ENCODE data around the gene MDN1. TPM values are rescaled to one million over a fixed set of nuclear protein-coding genes. Genes with fewer than 3 reads are reported as not detected.
A peak's percentile ranks its signal among the peaks of the same experiment; 100 is the strongest.
"Not testable (repeated sequence)": the region's sequence is repeated elsewhere in the genome, so short reads cannot be mapped to it uniquely, and the experiment has no call there.

The MDN1 gene, protein sequence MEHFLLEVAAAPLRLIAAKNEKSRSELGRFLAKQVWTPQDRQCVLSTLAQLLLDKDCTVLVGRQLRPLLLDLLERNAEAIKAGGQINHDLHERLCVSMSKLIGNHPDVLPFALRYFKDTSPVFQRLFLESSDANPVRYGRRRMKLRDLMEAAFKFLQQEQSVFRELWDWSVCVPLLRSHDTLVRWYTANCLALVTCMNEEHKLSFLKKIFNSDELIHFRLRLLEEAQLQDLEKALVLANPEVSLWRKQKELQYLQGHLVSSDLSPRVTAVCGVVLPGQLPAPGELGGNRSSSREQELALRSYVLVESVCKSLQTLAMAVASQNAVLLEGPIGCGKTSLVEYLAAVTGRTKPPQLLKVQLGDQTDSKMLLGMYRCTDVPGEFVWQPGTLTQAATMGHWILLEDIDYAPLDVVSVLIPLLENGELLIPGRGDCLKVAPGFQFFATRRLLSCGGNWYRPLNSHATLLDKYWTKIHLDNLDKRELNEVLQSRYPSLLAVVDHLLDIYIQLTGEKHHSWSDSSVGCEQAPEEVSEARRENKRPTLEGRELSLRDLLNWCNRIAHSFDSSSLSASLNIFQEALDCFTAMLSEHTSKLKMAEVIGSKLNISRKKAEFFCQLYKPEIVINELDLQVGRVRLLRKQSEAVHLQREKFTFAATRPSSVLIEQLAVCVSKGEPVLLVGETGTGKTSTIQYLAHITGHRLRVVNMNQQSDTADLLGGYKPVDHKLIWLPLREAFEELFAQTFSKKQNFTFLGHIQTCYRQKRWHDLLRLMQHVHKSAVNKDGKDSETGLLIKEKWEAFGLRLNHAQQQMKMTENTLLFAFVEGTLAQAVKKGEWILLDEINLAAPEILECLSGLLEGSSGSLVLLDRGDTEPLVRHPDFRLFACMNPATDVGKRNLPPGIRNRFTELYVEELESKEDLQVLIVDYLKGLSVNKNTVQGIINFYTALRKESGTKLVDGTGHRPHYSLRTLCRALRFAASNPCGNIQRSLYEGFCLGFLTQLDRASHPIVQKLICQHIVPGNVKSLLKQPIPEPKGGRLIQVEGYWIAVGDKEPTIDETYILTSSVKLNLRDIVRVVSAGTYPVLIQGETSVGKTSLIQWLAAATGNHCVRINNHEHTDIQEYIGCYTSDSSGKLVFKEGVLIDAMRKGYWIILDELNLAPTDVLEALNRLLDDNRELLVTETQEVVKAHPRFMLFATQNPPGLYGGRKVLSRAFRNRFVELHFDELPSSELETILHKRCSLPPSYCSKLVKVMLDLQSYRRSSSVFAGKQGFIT (N-terminal part only)
- polyA plus RNA-seq (2012; ENCODE audit: insufficient read depth, insufficient read length) = 22.0 TPM

DNA sequence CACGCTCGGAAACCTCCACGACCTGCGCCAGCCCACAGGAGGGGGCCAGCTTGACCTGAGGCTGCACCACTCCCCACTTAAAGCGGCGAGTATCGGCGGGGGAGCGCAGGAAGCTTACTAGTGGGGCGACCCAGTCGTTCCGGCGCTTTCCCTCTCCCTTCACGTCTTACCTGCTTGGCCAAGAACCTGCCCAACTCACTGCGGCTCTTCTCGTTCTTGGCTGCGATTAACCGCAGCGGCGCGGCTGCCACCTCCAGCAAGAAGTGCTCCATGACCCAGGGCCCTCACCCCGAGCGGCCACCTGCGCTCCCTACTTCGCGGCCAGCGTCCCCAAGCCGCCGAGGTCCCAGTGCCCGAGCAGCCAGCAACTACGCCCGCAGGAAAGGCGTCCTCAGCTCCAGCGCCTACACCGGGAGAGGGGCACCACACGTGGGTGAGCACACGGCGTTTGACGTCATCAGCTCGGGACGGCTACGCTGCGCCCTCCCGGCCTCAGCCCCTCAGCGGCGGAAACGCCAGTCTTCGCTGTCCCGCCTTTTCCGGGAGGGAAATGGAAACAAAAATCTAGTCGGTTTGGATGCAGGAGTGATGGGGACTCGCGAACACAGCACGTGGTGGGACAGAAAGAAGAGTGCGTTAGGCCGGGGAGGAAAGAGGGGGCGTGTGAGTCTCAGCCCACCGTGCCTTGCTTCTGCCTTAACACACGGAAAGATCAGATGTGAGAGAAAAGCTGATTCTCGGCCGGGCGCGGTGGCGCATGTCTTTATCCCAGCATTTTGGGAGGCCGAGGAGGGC lies at the start of gene MDN1:
Gene MDN1, minus strand, starts transcription at position 459 of the 795 bp plus-strand sequence. Its CDS starts 187 bp downstream, at position 272.
- peak; percentile 94 for DNase-seq (ENCODE audit: low read depth, low spot score)

DNA sequence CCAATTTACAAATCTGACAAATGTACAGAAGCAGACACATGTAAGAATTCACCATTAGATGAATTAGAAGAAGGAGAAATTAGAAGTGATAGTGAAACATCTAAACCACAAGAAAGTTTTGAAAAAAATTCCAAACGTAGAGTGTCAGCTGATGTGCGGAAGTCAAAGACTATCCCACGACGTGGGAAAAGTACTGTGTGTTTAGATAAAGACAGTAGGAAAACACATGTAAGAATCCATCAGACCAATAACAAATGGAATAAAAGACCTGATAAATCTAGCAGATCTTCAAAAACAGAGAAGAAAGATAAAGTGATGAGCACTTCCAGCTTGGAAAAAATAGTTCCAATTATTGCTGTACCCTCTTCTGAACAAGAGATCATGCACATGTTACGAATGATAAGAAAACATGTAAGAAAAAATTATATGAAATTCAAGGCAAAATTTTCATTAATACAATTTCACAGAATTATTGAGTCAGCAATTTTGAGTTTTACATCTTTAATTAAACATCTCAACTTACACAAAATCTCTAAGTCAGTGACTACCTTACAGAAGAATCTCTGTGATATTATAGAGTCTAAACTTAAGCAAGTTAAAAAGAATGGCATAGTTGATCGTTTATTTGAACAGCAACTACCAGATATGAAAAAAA lies 46.6 kb upstream of the MDN1 start:
- no peak for DNase-seq (ENCODE audit: low read depth, low spot score)
- no peak overlapping the region for H3K4me3 ChIP-seq (ENCODE audit: low read length)

More for the DNA sequence above, at the start of gene MDN1:
- peak within 1 kb of the TSS; percentile 95 for H3K4me3 ChIP-seq (ENCODE audit: low read length)

DNA sequence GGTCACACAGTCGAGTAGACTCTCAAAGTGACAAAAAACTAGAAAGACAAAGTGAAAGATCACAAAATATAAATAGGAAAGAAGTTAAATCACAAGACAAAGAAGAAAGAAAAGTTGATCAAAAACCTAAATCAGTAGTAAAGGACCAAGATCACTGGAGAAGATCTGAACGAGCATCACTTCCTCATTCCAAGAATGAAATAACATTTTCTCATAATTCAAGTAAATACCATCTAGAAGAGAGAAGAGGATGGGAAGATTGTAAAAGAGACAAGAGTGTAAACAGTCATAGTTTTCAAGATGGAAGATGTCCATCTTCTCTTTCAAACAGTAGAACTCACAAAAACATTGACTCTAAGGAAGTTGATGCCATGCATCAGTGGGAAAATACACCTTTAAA lies 43.1 kb upstream of the MDN1 start:
- DNase-seq (ENCODE audit: low read depth, low spot score) = no peak
- H3K4me3 ChIP-seq (ENCODE audit: low read length) = no peak overlapping the region

DNA sequence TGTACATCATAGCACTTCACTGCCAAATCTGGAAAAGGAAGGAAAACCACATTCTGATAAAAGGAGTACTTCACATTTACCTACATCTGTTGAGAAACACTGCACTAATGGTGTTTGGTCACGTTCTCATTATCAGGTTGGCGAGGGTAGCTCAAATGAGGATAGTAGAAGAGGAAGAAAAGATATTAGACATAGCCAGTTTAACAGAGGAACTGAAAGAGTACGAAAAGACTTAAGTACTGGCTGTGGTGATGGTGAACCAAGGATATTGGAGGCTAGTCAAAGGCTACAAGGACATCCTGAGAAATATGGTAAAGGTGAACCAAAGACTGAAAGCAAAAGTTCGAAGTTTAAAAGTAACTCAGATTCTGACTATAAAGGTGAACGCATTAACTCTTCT lies 42.7 kb upstream of the MDN1 start:
- H3K4me3 ChIP-seq (ENCODE audit: low read length) = no peak overlapping the region
- DNase-seq (ENCODE audit: low read depth, low spot score) = peak; percentile 14

DNA sequence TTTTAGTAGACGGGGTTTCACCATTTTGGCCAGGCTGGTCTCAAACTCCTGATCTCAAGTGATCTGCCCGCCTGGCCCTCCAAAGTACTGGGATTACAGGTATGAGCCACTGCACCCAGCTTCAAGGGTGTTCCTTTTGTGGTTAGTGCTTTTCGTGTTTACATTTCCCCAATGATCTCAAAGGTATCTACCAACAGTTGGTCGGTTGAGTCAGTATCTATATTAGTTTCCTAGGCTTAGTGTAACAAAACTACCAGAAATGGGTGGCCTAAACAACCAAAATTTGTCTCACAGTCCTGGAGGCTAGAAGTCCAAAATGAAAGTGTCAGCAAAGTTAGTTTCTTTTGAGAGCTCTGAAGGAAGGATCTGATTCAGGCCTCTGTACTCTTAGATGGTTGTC lies 40.1 kb upstream of the MDN1 start:
- DNase-seq (ENCODE audit: low read depth, low spot score) = no peak
- H3K4me3 ChIP-seq (ENCODE audit: low read length) = no peak overlapping the region

DNA sequence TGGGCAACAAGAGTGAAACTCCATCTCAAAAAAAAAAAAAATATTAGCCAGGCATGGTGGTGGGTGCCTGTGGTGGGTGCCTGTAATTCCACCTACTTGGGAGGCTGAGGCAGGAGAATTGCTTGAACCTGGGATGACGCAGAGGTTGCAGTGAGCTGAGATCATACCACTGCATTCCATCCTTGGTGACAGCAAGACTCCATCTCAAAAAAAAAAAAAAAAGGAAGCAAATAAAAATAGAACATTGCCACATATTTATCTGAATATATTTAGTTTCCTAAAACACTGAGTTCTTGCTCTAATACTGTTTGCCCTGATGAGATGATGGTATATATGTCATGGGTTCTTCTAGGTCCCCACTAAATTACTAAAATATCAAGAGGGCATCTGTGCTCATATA lies 38.4 kb upstream of the MDN1 start:
- H3K4me3 ChIP-seq (ENCODE audit: low read length) = no peak overlapping the region
- DNase-seq (ENCODE audit: low read depth, low spot score) = no peak

DNA sequence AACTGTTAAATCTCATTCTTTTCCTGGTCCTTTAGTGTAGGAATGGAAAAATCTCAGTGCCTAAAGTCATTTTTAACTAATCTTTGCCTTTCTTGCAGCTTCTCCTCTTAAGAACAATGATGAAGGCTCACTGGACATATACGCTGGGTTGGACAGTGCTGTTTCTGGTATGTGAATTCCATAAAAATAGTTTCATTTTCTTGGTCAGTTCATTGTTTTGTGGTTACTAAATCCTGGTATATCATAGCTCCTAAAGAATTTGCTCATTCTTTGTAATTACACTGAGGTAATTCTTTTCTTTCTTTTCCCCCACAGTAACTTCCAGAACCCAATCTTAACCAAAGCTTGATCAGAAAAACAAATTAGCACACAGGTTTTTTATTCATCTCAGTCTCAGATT lies 33.5 kb upstream of the MDN1 start:
- no peak for DNase-seq (ENCODE audit: low read depth, low spot score)
- no peak overlapping the region for H3K4me3 ChIP-seq (ENCODE audit: low read length)

DNA sequence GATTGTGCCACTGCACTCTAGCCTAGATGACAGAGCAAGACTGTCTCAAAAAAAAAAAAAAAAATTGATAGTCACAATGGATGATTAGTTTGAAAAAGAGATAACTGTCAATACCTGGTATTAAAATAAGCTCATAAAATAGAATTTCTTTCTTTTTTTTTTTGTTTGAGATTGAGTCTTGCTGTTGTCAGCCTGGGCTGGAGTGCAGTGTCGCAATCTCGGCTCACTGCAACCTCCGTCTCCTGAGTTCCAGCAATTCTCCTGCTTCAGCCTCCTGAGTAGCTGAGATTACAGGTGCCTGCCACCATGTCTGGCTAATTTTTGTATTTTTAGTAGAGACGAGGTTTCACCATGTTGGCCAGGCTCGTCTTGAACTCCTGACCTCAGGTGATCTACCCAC lies 27.9 kb upstream of the MDN1 start:
- H3K4me3 ChIP-seq (ENCODE audit: low read length); DNase-seq (ENCODE audit: low read depth, low spot score): not testable (repeated sequence)

DNA sequence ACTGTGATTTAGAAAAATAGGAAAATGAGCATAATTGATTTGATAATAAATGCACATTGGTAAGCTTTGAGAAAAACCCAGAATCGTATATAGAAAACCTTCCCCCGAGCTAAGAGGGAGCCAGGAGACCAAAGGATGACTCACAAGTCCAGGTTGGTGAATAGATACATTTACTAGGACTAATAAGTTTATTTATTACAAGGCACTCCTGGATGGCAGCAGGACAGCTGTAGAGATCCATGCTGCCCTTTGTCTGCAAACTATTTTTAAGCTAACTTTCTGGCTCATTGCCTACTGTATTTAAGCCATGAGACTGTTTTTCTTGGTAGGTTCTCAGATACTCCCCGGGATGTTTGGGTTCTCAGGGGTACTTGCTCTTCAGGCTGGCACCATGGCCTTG lies 23.5 kb upstream of the MDN1 start:
- H3K4me3 ChIP-seq (ENCODE audit: low read length) = no peak overlapping the region
- no peak for DNase-seq (ENCODE audit: low read depth, low spot score)

DNA sequence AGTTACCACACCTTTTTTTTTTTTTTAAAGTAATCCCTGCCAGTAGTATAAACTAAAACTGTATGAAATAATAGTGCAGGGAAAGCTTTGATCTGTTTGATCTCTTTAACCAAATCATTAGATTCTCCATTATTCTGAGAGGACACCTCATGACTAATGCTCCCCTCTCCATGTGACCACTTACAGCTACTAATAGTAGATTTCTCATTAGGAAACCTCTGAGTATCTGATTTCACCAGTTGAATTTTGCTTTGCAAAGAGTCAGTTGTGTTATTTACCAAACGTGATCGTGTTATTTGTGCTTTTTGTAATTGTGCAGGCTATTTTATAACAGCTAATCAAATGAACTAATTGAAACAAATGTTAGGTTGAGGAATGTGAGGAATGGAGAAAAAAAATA lies 22.6 kb upstream of the MDN1 start:
- no peak overlapping the region for H3K4me3 ChIP-seq (ENCODE audit: low read length)
- DNase-seq (ENCODE audit: low read depth, low spot score) = no peak

DNA sequence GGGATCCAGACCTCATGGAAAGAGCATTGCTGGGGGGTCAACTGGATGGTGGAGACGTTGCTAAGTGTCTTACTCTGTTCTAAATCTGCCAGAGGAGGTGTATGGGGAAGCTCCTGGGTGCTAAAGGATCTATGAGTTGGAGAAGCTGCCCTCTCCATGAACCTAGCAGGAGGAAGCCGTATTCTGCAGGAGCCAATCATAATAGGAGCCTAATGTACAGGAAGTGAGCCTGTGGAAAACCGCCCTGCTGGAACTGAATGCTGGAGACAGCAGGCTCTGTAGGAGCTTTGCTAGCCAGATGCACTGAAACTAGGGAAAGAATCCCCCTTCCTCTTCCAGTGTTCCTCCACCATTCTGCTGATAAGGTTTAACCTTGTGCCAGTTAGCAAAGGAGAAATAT lies 20.9 kb upstream of the MDN1 start:
- H3K4me3 ChIP-seq (ENCODE audit: low read length) = no peak overlapping the region
- no peak for DNase-seq (ENCODE audit: low read depth, low spot score)

DNA sequence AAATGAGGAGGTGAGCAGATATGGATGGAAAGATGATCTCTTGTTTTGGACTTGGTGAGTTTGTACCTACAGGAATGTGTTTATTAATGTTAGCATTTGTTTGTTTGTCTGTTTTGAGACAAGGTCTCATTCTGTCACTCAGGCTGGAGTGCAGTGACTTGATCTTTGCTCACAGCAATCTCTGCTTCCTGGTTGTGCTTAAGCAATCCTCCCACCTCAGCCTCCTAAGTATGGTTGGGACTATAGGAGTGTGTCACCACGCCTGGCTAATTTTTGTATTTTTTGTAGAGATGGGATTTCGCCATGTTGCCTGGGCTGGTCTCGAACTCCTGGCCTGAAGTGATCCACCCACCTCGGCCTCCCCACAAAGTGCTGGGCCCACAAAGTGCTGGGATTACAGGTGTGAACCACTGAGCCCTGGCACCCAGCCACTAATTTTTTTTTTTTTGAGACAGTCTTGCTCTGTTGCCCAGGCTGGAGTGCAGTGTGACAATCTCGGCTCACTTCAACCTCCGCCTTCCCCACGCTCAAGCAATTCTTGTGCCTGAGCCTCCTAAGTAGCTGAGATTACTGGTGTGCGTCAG lies 17.1 kb upstream of the MDN1 start:
- no peak overlapping the region for H3K4me3 ChIP-seq (ENCODE audit: low read length)
- DNase-seq (ENCODE audit: low read depth, low spot score) = no peak

DNA sequence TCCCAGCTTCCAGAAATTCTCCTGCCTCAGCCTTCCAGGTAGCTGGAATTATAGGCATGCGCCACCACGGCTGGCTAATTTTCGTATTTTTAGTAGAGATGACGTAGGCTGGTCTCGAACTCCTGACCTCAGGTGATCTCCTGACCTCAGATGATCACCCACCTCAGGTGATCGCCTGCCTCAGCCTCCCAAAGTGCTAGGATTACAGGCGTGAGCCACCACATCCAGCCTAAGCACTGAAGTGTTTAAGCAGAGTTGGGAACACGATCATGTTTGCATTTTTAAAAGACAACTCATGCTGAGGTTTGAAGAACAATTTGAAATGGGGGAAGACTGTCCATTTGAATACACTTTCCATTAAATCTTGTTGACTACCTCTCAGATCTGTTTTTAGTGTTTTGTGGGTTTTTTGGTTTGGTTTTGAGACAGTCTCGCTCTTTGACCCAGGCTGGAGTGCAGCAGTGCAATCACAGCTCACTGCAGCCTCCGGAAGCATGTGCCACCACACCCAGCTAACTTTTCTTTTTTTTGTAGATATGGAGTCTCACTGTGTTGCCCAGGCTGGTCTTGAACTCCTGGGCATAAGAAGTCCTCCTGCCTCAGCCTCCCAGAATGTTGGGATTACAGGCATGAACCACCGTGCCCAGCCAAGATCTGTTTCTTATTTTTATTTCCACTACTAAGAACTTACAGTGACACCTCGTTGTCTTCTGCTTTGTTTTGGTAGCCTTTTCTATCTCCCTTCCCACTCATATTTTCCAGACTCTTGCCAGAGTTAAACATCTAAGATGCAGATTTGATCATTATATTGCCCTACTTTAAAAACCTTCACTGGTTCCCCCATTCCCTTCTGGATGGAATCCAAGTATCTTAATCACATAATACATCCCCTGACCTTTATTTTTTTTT lies 15.5 kb upstream of the MDN1 start:
- no peak overlapping the region for H3K4me3 ChIP-seq (ENCODE audit: low read length)
- no peak for DNase-seq (ENCODE audit: low read depth, low spot score)

DNA sequence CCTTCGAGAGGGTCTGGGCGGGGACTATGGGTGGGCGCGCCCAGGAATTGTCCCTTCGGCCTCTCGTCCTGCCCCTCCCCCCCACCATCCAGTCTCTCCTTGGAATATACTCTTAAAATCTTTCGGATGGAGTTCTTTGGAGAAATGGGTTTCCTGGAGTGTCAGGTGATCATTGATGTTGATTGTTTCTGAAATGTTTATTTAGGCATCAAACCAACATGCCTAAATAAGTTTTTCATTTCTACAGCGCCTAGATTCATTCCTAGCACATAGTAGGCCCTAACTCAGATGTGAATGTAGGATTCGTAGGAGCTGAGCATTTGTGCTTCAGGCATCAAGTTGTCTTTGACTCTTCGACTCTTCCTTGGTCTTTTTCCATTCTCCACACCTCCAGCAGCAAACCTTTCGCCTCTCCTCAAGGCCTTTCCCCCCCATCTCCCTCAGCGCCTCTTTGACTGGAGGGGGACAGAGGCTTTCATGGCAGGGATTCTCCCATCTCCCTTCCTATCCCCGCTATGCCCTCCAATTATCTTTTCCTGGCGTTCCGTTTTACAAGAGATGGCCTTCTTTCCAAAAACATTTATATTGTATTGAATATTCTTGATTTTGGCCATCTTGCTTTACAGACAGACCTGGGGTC lies 10.7 kb upstream of the MDN1 start:
- no peak for DNase-seq (ENCODE audit: low read depth, low spot score)
- peak overlapping the region; percentile 93 for H3K4me3 ChIP-seq (ENCODE audit: low read length)

DNA sequence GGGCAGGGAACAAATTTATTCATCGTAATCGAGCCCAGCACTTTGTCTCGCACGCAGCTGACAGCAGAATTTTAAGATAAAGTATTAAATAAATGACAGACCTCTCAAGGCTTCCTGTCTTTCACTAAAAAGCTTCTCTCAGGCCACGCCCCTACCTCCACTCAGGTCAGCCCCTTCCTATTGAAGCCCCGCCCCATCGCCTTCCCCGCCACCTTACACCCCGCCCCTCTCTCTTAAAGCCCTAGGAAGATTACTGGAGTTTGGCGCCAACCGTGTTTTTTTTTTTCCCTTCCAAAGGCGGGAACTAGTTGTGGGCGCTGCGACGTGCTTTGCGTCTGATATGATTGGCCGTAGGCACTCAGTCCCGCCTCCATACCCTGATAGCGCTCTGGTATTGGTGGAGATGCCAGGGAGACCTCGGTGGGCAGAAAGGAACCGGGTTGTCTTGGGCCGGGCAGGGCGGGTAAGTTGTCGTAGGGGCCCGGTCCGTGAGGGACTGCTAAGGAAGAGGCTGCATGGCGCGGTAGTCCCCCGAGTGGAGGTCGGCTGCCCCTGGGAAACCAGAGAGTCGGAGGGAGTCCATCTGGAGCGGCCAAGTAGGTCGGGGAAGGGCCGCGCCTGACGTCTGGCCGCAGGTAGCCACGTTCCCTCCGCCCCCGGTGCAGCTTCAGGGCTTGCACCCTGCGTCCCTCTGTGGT lies 10.0 kb upstream of the MDN1 start, which contains the start of gene CASP8AP2:
Gene CASP8AP2, plus strand, starts transcription at position 409 of the 698 bp plus-strand sequence.
- peak within 1 kb of the TSS; percentile 93 for H3K4me3 ChIP-seq (ENCODE audit: low read length)
- DNase-seq (ENCODE audit: low read depth, low spot score) = peak; percentile 99

DNA sequence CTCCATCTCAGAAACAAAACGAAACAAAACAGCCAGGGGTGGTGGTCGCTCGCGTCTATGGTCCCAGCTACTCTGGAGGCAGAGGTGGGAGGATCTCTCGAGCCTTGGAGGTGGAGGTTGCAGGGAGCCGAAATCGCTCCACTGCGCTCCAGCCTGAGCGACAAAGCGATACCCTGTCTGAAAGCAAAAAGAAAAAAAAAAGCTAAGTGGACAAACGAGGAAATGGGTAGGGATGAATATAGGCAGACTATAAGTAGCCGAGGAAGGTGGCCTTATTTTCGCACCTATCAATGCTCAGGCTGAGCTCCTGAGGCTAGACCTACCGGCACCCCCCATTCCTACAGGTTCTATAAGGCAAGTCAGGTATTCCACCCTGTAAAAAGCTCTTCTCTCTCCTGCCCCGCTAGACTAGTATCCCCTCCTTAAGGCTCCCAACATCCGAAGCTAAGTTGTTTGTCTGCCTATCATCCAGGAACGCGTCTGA lies 9.4 kb upstream of the MDN1 start:
- H3K4me3 ChIP-seq (ENCODE audit: low read length) = peak overlapping the region; percentile 64
- DNase-seq (ENCODE audit: low read depth, low spot score) = no peak
